T-helper 1 cell treated with Interleukin-12 subunit alpha and Interleukin-12 subunit beta and Interleukin-4 antibody, amounts not matched to agents 30 μg/mL and 1 μg/mL, for 36 hours (primary cell): ENCODE measurements around the gene GRIK1.

ENCODE experiments used
- H3K27ac Mint-ChIP-seq: one replicate; pipeline ENCODE4 v1.8.0; 2021; ENCODE audit warnings: mild to moderate bottlenecking, mixed read lengths
- H3K27me3 Mint-ChIP-seq: one replicate; pipeline ENCODE4 v1.8.0; 2021; ENCODE audit warnings: low read depth, mixed read lengths
- H3K36me3 Mint-ChIP-seq: one replicate; pipeline ENCODE4 v1.8.0; 2021; ENCODE audit warnings: low read depth, mixed read lengths
- H3K4me1 Mint-ChIP-seq: one replicate; pipeline ENCODE4 v1.8.0; 2021; ENCODE audit warnings: low read depth, mixed read lengths
- H3K4me3 Mint-ChIP-seq: one replicate; pipeline ENCODE4 v1.8.0; 2021; ENCODE audit warnings: mild to moderate bottlenecking, moderate library complexity, mixed read lengths
- H3K9me3 Mint-ChIP-seq: one replicate; pipeline ENCODE4 v1.8.0; 2021; ENCODE audit warnings: mixed read lengths

Gene GRIK1

DNA sequence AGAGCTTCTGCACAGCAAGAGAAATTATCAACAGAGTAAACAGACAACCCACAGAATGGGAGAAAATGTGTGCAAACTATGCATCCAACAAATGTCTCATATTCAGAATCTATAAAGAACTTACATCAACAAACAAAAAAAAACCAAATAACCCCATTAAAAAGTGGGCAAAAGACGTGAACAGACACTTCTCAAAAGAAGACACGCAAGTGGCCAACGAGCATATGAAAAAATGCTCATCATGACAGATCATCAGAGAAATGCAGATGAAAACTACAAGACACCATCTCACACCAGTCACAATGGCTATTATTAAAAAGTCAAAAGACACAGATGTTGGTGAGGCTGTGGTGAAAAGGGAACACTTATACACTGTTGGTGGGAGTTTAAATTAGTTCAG lies 257.0 kb downstream of the GRIK1 start:
- peaks cover 4% of the 10 kb centered on the region for H3K27me3 Mint-ChIP-seq
- H3K4me1 Mint-ChIP-seq = no peaks in the 10 kb centered on the region
- H3K9me3 Mint-ChIP-seq = no peaks in the 10 kb centered on the region
- no peaks in the 10 kb centered on the region for H3K36me3 Mint-ChIP-seq
- no peak overlapping the region for H3K27ac Mint-ChIP-seq
- H3K4me3 Mint-ChIP-seq = no peak overlapping the region

DNA sequence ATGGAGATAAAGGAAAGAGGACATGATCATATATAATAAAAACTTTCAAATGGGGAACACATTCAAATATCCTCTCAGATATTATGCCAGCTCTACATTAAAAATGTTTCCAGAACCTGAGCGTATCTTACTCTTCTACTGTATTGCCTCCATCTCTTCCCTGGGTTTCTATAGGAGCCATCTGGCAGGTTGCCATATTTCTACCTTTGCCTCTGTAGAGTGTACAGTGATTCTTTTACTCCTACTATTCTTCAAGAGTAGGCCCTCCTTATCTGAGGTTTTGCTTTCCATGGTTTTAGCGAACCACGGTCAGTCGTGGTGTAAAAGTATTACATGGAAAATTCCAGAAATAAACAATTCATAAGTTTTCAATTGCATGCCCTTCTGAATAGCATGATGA lies 259.5 kb downstream of the GRIK1 start:
- no peaks in the 10 kb centered on the region for H3K36me3 Mint-ChIP-seq
- no peaks in the 10 kb centered on the region for H3K4me1 Mint-ChIP-seq
- H3K27me3 Mint-ChIP-seq = peaks cover 4% of the 10 kb centered on the region
- H3K4me3 Mint-ChIP-seq = no peak overlapping the region
- H3K9me3 Mint-ChIP-seq = no peaks in the 10 kb centered on the region
- no peak overlapping the region for H3K27ac Mint-ChIP-seq

DNA sequence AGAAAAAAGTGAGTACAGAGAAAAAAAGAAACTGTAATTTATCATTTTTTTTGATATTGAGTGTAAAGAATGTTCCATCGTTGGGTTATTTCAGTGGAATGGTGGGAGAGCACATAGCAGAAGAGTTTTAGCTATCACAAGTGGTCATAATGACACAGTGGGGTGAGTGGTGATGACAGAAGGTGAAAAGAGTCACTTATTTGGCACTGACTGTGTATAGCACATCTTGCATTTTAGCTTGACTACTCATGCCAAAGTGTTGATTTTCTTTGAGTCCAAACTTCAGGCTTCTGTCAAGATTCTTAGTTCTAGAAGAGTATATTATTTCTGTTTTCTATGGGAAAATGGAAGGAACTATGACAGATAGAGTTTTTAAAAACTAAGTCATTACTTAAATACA lies 261.2 kb downstream of the GRIK1 start:
- Mint-ChIP-seq H3K27ac (no peak overlapping the region), H3K4me1 (no peaks in the 10 kb centered on the region), H3K9me3 (no peaks in the 10 kb centered on the region), H3K27me3 (peaks cover 4% of the 10 kb centered on the region), H3K36me3 (no peaks in the 10 kb centered on the region), H3K4me3 (no peak overlapping the region)

DNA sequence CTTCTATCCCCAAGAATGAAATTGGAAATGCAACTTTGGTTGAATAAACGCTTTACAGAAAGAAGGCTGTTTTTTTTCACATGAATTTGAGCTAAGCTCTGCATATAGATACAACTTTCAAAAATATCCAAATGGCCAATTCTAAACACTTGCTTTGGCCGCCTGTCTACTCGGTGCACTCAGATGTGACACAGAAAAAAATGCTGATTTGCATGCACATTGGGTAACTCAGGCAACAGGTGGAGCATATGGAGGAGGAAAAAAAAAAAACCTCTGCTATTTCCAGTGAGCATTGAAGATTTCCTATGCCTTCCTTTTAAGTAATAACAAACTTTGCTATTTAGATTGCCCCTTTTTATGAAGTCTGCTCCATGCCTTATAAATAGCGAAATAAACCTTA lies 262.5 kb downstream of the GRIK1 start:
- H3K27ac Mint-ChIP-seq = no peak overlapping the region
- H3K9me3 Mint-ChIP-seq = no peaks in the 10 kb centered on the region
- no peak overlapping the region for H3K4me3 Mint-ChIP-seq
- no peaks in the 10 kb centered on the region for H3K36me3 Mint-ChIP-seq
- peaks cover 7% of the 10 kb centered on the region for H3K27me3 Mint-ChIP-seq
- no peaks in the 10 kb centered on the region for H3K4me1 Mint-ChIP-seq

DNA sequence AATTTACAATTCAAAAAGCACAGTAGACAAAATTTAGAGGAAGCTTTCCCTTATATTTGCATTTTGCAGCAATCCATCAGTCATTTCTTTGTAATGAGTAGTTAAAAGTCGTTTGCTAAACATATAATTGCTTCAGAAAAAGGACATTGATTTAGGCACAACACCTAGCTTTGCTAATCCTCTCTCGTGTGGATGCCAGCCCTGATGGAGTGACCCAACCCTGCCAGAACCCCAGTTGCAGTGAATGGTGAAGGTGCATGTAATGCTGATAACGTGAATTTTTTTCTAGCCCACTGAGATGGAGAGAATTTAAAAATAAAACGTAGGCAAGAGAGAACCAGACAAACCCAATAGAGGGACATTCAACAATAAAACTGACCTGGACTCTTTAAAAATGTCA lies 263.4 kb downstream of the GRIK1 start:
- H3K4me1 Mint-ChIP-seq = no peaks in the 10 kb centered on the region

DNA sequence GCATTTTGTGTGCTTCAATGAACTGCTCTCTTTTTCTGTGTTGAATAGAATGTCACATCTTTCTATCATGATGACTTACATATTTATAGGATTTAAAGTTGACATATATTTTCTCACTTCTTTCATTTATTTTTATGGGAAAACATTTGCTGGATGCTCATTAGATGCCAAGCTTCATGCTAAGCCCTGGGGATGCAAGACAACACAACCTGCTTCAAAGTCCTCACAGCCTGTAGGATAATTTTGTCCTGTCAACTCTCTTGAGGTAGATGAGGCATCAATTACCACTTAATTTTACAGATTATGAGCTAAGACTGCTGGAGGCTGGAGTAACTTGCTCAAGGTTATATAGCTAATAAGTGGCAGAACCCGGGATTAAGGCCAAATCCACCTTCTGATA lies 264.3 kb downstream of the GRIK1 start:
- no peaks in the 10 kb centered on the region for H3K36me3 Mint-ChIP-seq
- H3K4me3 Mint-ChIP-seq = no peak overlapping the region
- H3K4me1 Mint-ChIP-seq = no peaks in the 10 kb centered on the region
- H3K27ac Mint-ChIP-seq = no peak overlapping the region
- no peaks in the 10 kb centered on the region for H3K9me3 Mint-ChIP-seq
- peaks cover 8% of the 10 kb centered on the region for H3K27me3 Mint-ChIP-seq

More for the DNA sequence above, 263.4 kb downstream of the GRIK1 start:
- H3K36me3 Mint-ChIP-seq = no peaks in the 10 kb centered on the region
- no peak overlapping the region for H3K4me3 Mint-ChIP-seq
- no peak overlapping the region for H3K27ac Mint-ChIP-seq
- H3K9me3 Mint-ChIP-seq = no peaks in the 10 kb centered on the region
- H3K27me3 Mint-ChIP-seq = peaks cover 8% of the 10 kb centered on the region

DNA sequence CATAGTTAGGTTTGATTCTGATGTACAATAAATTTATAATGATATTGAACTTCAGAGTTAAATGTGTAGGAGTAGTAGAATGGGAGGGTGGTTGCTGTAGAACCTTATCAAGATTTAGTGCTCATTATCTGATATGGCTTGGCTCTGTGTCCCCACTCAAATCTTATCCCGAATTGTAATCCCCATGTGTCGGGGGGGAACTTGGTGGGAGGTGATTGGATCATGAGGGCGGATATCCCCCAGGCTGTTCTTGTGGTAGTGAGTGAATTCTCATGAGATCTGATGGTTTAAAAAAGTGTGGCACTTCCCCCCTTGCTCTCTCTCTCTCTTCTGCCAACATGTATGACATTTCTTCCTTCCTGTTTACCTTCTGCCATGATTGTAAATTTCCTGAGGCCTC lies 265.5 kb downstream of the GRIK1 start:
- peaks cover 8% of the 10 kb centered on the region for H3K27me3 Mint-ChIP-seq
- H3K9me3 Mint-ChIP-seq = no peaks in the 10 kb centered on the region
- no peaks in the 10 kb centered on the region for H3K4me1 Mint-ChIP-seq

DNA sequence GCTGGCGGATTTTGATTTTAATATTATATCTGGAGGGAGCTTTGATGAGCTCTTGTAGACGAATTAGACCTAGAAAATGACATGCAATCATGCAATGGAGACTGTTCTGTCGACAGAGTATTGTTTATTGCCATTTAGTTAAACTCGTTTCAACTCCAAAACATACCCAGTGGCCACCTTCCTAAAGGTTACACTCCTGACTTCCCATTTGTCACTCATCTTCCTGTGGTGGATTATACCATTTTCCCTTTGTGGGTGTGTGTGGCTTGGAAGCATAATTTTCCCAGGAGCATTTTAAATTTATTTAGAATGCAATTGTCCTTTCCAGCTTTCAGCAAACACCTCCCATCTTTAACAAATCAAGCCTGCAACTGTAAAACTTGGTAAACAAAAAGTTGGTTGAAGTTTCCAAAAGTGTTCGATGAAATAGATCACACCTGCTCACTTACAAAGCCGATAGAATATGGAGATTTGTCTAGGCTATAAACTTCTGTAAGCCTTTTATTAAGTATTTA lies 266.6 kb downstream of the GRIK1 start:
- no peak overlapping the region for H3K4me3 Mint-ChIP-seq
- H3K4me1 Mint-ChIP-seq = no peaks in the 10 kb centered on the region
- no peak overlapping the region for H3K27ac Mint-ChIP-seq
- H3K27me3 Mint-ChIP-seq = peaks cover 6% of the 10 kb centered on the region
- no peaks in the 10 kb centered on the region for H3K36me3 Mint-ChIP-seq
- no peaks in the 10 kb centered on the region for H3K9me3 Mint-ChIP-seq

More for the DNA sequence above, 265.5 kb downstream of the GRIK1 start:
- H3K27ac Mint-ChIP-seq = no peak overlapping the region
- H3K4me3 Mint-ChIP-seq = no peak overlapping the region
- H3K36me3 Mint-ChIP-seq = no peaks in the 10 kb centered on the region

DNA sequence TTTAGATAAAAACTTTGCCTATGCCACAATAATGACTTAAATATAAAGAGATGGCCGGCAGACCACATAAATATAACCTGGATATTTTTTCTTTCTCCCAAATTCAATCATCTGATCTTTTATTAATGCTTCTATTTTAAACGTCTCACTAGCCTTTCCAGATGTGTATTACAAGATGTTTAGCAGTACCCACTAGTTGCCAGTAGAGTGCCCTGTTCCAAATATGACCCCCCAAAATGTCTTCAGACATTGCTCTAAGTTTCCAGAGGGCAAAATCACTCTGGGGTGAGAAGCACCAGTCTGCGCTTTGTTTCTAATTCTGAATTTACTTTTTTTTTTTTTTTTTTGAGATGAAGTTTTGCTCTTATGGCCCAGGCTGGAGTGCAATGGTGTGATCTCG lies 268.1 kb downstream of the GRIK1 start:
- Mint-ChIP-seq H3K27ac (no peak overlapping the region), H3K9me3 (peaks cover 4% of the 10 kb centered on the region), H3K27me3 (peaks cover 17% of the 10 kb centered on the region), H3K4me1 (no peaks in the 10 kb centered on the region), H3K36me3 (no peaks in the 10 kb centered on the region), H3K4me3 (no peak overlapping the region)

DNA sequence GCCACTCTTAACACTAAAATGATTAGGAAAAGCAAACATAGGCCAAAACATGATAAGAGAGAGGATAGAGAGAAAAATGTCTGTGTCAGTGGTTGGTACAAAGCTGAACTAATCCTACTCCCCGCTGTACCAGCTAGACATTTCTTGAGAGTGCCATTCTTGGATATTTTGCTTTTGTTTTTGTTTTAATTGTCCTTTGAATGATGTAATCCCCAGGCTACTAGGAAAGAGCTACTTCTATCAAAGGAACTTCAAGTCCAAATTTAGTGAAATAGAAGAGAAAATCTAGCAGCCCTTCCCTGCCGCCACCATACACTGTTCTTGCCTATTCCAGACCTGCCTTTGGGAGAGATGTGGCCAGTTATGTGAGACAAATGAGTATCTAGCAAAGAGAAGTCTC lies 269.6 kb downstream of the GRIK1 start:
- peaks cover 4% of the 10 kb centered on the region for H3K9me3 Mint-ChIP-seq
- no peaks in the 10 kb centered on the region for H3K4me1 Mint-ChIP-seq
- H3K36me3 Mint-ChIP-seq = no peaks in the 10 kb centered on the region
- H3K4me3 Mint-ChIP-seq = no peak overlapping the region
- H3K27me3 Mint-ChIP-seq = peaks cover 17% of the 10 kb centered on the region
- H3K27ac Mint-ChIP-seq = no peak overlapping the region

DNA sequence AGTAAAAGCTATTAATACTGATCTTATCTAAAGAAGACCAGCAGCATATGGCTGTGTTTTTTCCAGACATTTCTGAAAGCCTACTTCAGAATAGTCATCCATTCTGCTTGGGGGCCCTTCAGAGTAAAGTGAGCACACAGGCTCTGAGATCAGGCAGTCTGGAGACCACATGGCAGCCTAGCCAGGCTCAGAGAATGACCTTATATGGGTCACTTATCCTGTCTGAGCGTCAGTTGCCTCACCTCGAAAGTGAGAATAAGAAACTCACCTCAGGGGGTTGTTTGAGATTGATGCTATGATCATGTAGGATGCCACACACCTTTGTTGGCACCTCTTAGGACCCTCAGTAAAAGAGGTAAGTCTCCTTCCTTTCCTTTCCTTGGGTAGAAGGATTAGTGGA lies 270.4 kb downstream of the GRIK1 start:
- Mint-ChIP-seq H3K27me3 (peaks cover 17% of the 10 kb centered on the region), H3K9me3 (peaks cover 4% of the 10 kb centered on the region), H3K27ac (no peak overlapping the region), H3K36me3 (no peaks in the 10 kb centered on the region), H3K4me3 (no peak overlapping the region), H3K4me1 (no peaks in the 10 kb centered on the region)

DNA sequence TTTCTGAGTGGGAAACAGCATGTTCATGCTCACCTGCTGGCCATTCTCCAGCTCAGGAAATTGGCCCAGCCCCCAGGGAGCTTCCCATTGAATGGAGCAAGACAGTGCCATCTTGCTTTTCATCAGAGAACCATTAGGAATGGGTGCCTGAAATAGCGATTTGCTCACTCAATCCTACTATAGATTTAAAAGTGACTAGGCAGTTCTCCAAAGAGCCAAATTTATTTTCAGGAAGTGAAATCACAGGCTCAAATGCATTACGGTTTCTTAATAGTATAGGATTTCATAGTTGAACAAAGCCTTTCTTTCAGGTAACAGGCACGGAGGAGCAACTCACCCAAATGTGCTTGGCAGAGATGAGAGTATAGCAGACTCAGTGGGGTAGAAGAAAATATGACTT lies 272.1 kb downstream of the GRIK1 start:
- Mint-ChIP-seq H3K27me3 (peaks cover 22% of the 10 kb centered on the region), H3K9me3 (peaks cover 4% of the 10 kb centered on the region), H3K4me3 (no peak overlapping the region), H3K36me3 (no peaks in the 10 kb centered on the region), H3K4me1 (no peaks in the 10 kb centered on the region), H3K27ac (no peak overlapping the region)

DNA sequence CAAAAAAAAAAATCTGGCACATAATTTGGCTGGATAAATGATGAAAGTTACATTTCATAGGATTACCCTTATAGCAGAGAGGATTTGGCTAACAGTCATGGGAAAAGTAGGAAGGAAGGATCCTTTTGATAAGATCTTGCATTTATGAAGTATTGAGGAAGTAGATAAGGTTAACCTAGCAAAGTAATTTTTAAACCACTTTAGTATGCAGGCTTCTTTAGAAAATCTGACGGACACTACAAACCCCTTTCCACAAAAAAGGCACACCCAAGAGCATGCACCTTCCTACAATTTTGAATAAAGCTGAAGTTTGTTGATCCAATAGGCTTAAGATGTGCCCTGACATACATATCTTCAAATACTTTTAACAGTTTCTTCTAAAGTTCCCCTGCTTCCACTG lies 275.2 kb downstream of the GRIK1 start:
- H3K4me1 Mint-ChIP-seq = peaks cover 6% of the 10 kb centered on the region
- no peak overlapping the region for H3K4me3 Mint-ChIP-seq
- H3K9me3 Mint-ChIP-seq = peaks cover 7% of the 10 kb centered on the region
- H3K27me3 Mint-ChIP-seq = peaks cover 22% of the 10 kb centered on the region
- peaks cover 5% of the 10 kb centered on the region for H3K36me3 Mint-ChIP-seq
- H3K27ac Mint-ChIP-seq = no peak overlapping the region

DNA sequence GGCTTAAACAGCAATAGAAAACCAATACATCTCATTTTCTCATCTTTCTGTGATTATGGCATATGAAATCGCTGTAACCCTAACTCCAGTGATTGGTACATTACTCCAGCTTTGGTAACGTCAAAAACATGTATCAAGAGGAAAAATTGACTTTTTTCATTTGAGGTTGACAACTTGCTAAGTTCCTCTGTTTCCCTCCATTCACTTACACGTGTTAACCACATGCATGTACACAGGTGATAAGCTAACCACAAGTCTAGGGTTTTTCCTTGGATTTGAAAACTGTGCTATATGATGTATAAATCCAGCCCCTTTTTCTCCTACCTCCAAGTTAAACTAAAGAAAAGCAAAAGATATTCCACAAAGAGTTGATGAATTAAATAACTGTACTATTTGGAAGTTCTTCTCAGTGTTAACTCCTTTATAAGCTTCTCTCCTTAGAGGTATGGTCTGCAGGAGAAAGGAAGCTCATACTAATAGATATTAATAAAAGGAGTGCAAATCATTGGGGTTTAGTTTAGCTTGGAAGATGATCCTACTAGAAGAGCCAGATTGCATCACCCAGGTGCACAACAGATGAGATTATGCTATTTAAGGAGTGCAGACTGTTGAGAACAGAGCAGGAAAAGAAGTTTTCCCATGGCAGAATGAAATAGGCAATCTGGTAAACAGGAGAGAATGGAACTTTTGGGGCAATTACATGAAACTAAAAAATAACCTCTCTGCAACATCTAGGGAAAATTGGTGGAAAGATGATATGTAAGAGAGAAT lies 277.9 kb downstream of the GRIK1 start:
- Mint-ChIP-seq H3K36me3 (peaks cover 5% of the 10 kb centered on the region), H3K27me3 (peaks cover 10% of the 10 kb centered on the region), H3K4me3 (no peak overlapping the region), H3K4me1 (peaks cover 13% of the 10 kb centered on the region), H3K9me3 (peaks cover 6% of the 10 kb centered on the region), H3K27ac (no peak overlapping the region)

DNA sequence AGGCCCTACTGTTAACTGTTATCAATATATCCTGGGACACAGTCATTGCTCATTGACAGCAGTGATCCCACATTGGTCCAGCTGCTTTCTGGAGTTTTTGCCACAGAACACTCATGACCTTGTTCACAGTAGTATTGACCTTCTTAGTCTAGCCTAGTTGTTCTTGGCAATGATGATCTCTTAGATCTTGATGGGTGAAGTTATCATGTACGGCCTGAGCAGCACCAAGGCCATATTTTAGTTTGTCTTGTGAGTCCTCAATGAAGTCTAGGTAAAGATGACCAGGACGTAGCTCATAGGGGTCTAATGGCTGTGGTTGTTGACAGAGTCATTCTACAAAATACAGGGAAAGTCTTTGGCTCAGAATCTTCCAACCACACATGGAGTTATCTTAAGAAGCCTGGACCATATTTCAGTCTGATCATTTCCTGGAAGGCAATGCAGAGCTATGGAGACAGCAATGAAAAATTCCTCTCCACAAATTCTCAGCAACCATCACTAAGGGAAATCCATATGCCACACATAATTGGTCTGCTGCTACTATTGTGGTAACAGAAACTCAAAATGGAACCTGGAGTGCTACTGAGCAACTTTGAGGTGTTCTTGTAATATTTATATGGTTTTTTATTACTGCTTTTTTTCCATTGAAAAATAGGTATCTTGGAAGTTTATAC lies 279.6 kb downstream of the GRIK1 start:
- Mint-ChIP-seq H3K27ac (no peak overlapping the region), H3K27me3 (peaks cover 9% of the 10 kb centered on the region), H3K4me1 (peaks cover 23% of the 10 kb centered on the region), H3K9me3 (peaks cover 11% of the 10 kb centered on the region), H3K4me3 (no peak overlapping the region), H3K36me3 (peaks cover 9% of the 10 kb centered on the region)
